ENCODE data around the gene ABHD8. TPM values are rescaled to one million over a fixed set of nuclear protein-coding genes. Genes with fewer than 3 reads are reported as not detected.

The ABHD8 gene
- total and polyA plus RNA-seq, 2 donors (not counting 1 experiment from before 2014, with no cell fraction given): 5.2 to 7.2 TPM

DNA sequence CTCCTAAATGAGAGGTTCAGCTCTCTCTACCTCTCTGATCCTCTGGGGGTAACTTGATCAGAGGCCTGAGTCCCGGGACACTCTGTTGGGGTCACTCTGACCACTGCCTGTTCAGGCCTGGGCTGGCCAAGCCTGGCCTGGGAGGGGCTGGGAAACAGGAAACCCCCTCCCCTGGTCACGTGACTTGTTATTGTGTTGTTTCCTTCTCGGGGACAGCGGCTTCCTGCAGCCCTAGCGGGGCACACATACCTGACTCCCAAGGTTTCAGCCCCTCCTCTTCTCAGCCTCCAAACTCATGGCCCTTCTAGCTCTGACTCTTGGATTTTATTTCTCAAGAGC, 38.6 kb downstream of the ABHD8 start, which contains the start of gene USHBP1:
Gene USHBP1 (minus strand): TSS at position 105 of the 339 bp plus-strand sequence. CDS start 446 bp downstream, outside the sequence.
- intact Hi-C loops (cut with micrococcal nuclease): no loop called here

More for the DNA sequence above, 38.6 kb downstream of the ABHD8 start, which contains the start of gene USHBP1:
- peak within 1 kb of the TSS; percentile 49 for H3K4me3 Mint-ChIP-seq
- no peak for ATAC-seq (ENCODE audit: low read depth)
- no peaks in the 10 kb centered on the region for H3K9me3 Mint-ChIP-seq (ENCODE audit: insufficient read depth)
- TF ChIP-seq, protein P1, sequence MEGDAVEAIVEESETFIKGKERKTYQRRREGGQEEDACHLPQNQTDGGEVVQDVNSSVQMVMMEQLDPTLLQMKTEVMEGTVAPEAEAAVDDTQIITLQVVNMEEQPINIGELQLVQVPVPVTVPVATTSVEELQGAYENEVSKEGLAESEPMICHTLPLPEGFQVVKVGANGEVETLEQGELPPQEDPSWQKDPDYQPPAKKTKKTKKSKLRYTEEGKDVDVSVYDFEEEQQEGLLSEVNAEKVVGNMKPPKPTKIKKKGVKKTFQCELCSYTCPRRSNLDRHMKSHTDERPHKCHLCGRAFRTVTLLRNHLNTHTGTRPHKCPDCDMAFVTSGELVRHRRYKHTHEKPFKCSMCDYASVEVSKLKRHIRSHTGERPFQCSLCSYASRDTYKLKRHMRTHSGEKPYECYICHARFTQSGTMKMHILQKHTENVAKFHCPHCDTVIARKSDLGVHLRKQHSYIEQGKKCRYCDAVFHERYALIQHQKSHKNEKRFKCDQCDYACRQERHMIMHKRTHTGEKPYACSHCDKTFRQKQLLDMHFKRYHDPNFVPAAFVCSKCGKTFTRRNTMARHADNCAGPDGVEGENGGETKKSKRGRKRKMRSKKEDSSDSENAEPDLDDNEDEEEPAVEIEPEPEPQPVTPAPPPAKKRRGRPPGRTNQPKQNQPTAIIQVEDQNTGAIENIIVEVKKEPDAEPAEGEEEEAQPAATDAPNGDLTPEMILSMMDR (IDR thresholded peaks at IDR 0.05): no peak
- TF ChIP-seq EZH2 (IDR thresholded peaks at IDR 0.05; ENCODE audit: borderline replicate concordance, insufficient read depth, low read depth, low read length, poor library complexity, severe bottlenecking): no peak
- Histone ChIP-seq H3K4me1 (ENCODE audit: control insufficient read depth in 2 of 2, insufficient read depth in 2 of 2, low read length in 2 of 2) (peaks cover 6 to 30% of the 10 kb centered on the region in 2 donors), H3K79me2 (ENCODE audit: control insufficient read depth, insufficient read depth, low read length) (peaks cover 10% of the 10 kb centered on the region), H3K9me3 (ENCODE audit: control extremely low read depth in 1 of 3, control insufficient read depth in 2 of 3, insufficient read depth in 1 of 3, low read length in 2 of 3) (peaks cover 0 to 12% (median 2%) of the 10 kb centered on the region in 3 donors), H3K4me3 (ENCODE audit: control extremely low read depth in 1 of 5, extremely low read depth in 1 of 5, insufficient read depth in 1 of 5, low read depth in 2 of 5, low read length in 4 of 5) (no peak within 1 kb of the TSS), H3K36me3 (replicated peaks in 1 of 2; ENCODE audit: control extremely low read depth in 1 of 2, control insufficient read depth in 1 of 2, extremely low read depth in 1 of 2, insufficient read depth in 2 of 2, low read length in 1 of 2) (peaks cover 0 to 4% of the 10 kb centered on the region in 2 experiments), H3K27ac (ENCODE audit: low read length in 2 of 2) (no peak within 1 kb of the TSS), H3K9ac (ENCODE audit: low read length) (no peak within 1 kb of the TSS), H2AFZ (ENCODE audit: insufficient read depth, low read depth, low read length, poor library complexity, severe bottlenecking) (no peak within 1 kb of the TSS), H4K20me1 (ENCODE audit: control insufficient read depth, insufficient read depth, low read length, poor library complexity, severe bottlenecking) (no peaks in the 10 kb centered on the region), H3K4me2 (replicated peaks; ENCODE audit: low read depth, low read length, poor library complexity, severe bottlenecking) (no peak within 1 kb of the TSS), H3K27me3 (replicated peaks in 1 of 4; ENCODE audit: control extremely low read depth in 1 of 4, control insufficient read depth in 3 of 4, insufficient read depth in 4 of 4, low read length in 3 of 4) (no peaks in the 10 kb centered on the region)
- CTCF ChIA-PET: interaction anchor here (1.0 to 4.9 kb wide), 5 partner anchors 9 to 197 kb away, joined by 3 to 52 read pairs (median 3); partner anchors contain the start of genes ANKLE1 and USE1
- POLR2A ChIA-PET: interaction anchor here (1.0 kb wide), 1 partner anchor 17 kb away, joined by 3 read pairs; the partner anchor contains the start of gene ANKLE1
- H3K27me3 Mint-ChIP-seq: no peaks in the 10 kb centered on the region
- H3K27ac Mint-ChIP-seq: peak within 1 kb of the TSS; percentile 32
- no peak for DNase-seq
- WGBS (ENCODE audit: insufficient coverage): no CpG with 5 or more reads among the region's 5 CpGs
- peaks cover 23% of the 10 kb centered on the region for H3K4me1 Mint-ChIP-seq
